PC-3 (cell line): ENCODE data around the gene FOXL3. TPM values are rescaled to one million over a fixed set of nuclear protein-coding genes. Genes with fewer than 3 reads are reported as not detected.

Experiments used
- ATAC-seq: fragments of 200-7000 bp; cut with Tn5 transposase; 2 replicates; pipeline ENCODE4 v1.9.1; 2020; ENCODE audit warnings: mild to moderate bottlenecking, moderate library complexity
- BruUV-seq: library from RNA; stranded (reverse); fragments of 400-500 nt; replicated peaks from 2 replicates; lab custom pipeline; 2021; lab: Mats Ljungman, UMichigan
- CTCF ChIA-PET: fragments of 300-600 bp; sonication (Branson Sonifier 250); formaldehyde crosslinking; loops from one replicate; lab custom pipeline; 2022; ENCODE audit warnings: antibody characterized with exemption; lab: Charles Lee
- POLR2A ChIA-PET: fragments of 300-600 bp; sonication (Branson Sonifier 250); formaldehyde crosslinking; loops from one replicate; lab custom pipeline; 2022; ENCODE audit warnings: antibody characterized with exemption; ENCODE audit not compliant: unreplicated experiment; lab: Charles Lee
- DNase-seq: peaks from one replicate; pipeline ENCODE4 v3.0.0-alpha.2; 2015
- H2AFZ ChIP-seq: fragments of 300-600 bp; sonication (generic); 2 replicates; pipeline ENCODE4 v1.6.0; 2016; ENCODE audit warnings: antibody characterized with exemption, low read length
- H3F3A ChIP-seq: fragments of 300-600 bp; sonication (generic); one replicate; pipeline ENCODE4 v1.6.0; 2017; ENCODE audit warnings: antibody characterized with exemption, low read length, control low read depth, mild to moderate bottlenecking; ENCODE audit not compliant: unreplicated experiment
- H3K27ac ChIP-seq: fragments of 300-600 bp; sonication (generic); 2 replicates; pipeline ENCODE4 v1.5.1; 2016; ENCODE audit warnings: mild to moderate bottlenecking, low read length
- H3K27me3 ChIP-seq: fragments of 300-600 bp; sonication (generic); 2 replicates; pipeline ENCODE4 v1.6.1; 2016; ENCODE audit warnings: low read length, mixed read lengths
- H3K36me3 ChIP-seq: fragments of 300-600 bp; sonication (generic); 2 replicates; pipeline ENCODE4 v1.6.1; 2016; ENCODE audit warnings: low read depth, mixed run types, low read length, mixed read lengths
- H3K4me1 ChIP-seq: fragments of 300-600 bp; sonication (generic); 2 replicates; pipeline ENCODE4 v1.5.1; 2016; ENCODE audit warnings: low read length; ENCODE audit not compliant: insufficient read depth
- H3K4me2 ChIP-seq: fragments of 300-600 bp; sonication (generic); 2 replicates; pipeline ENCODE4 v1.6.0; 2016; ENCODE audit warnings: low read length
- H3K4me3 ChIP-seq: fragments of 300-600 bp; sonication (generic); 2 replicates; pipeline ENCODE4 v1.5.1; 2016; ENCODE audit warnings: mild to moderate bottlenecking, low read length, mixed read lengths
- H3K79me2 ChIP-seq: fragments of 300-600 bp; sonication (generic); 2 replicates; pipeline ENCODE4 v1.6.1; 2017; ENCODE audit warnings: low read length, mixed read lengths
- H3K9ac ChIP-seq: fragments of 300-600 bp; sonication (generic); 2 replicates; pipeline ENCODE4 v1.6.0; 2016; ENCODE audit warnings: mild to moderate bottlenecking, low read length
- H3K9me2 ChIP-seq: fragments of 300-600 bp; sonication (generic); replicated peaks from 2 replicates; pipeline ENCODE4 v1.6.1; 2016; ENCODE audit warnings: mixed run types, low read length, mixed read lengths
- H3K9me3 ChIP-seq: fragments of 300-600 bp; sonication (generic); 2 replicates; pipeline ENCODE4 v1.6.1; 2016; ENCODE audit warnings: low read length, mixed read lengths
- H4K20me1 ChIP-seq: fragments of 300-600 bp; sonication (generic); 2 replicates; pipeline ENCODE4 v1.6.1; 2016; ENCODE audit warnings: low read length, mixed read lengths
- CTCF ChIP-seq: fragments of 300-600 bp; sonication (generic); conservative IDR thresholded peaks from 2 replicates; pipeline ENCODE4 v1.5.1; 2017; ENCODE audit warnings: antibody characterized with exemption, low read depth, mild to moderate bottlenecking, low read length
- EZH2 ChIP-seq: fragments of 300-600 bp; sonication (generic); IDR thresholded peaks from one replicate; pipeline ENCODE4 v1.6.1; 2017; ENCODE audit warnings: antibody characterized with exemption, mild to moderate bottlenecking, low read length; ENCODE audit not compliant: unreplicated experiment
- EZH2phosphoT487 ChIP-seq: fragments of 300-600 bp; sonication (generic); IDR thresholded peaks from 2 replicates; pipeline ENCODE4 v1.6.1; 2018; ENCODE audit warnings: mild to moderate bottlenecking, antibody characterized with exemption, low read length, borderline replicate concordance
- intact Hi-C: fragments of 100-400 bp; cut with micrococcal nuclease; formaldehyde crosslinking; loops from 2 replicates; pipeline ENCODE4 v1.9.0; 2023
- total RNA-seq: library from RNA; depleted of rRNA; stranded (reverse); fragments of >200 nt; gene quantifications from 2 replicates; pipeline ENCODE4 v1.2.3, GENCODE V29; 2014

The FOXL3 gene
- total RNA-seq, 1 experiment from 2014 or later = not detected

- Histone ChIP-seq H3K79me2 (no peaks in the 10 kb centered on the region), H3K9me2 (no peaks in the 10 kb centered on the region), H3F3A (no peaks in the 10 kb centered on the region), H4K20me1 (no peaks in the 10 kb centered on the region), H3K4me2 (no peak overlapping the region), H3K27ac (no peak overlapping the region), H3K9ac (no peak overlapping the region), H2AFZ (no peak overlapping the region), H3K9me3 (no peaks in the 10 kb centered on the region), H3K4me1 (no peaks in the 10 kb centered on the region), H3K27me3 (no peaks in the 10 kb centered on the region), H3K36me3 (peaks cover 4% of the 10 kb centered on the region; the same call in 1 of the 2 replicates), H3K4me3 (no peak overlapping the region)
- TF ChIP-seq CTCF (no peak), EZH2phosphoT487 (no peak), EZH2 (no peak)
- ATAC-seq (no peak), DNase-seq (no peak)
- BruUV-seq = no TSS peak
- ChIA-PET CTCF (no interaction called here), POLR2A (no interaction called here)
- intact Hi-C loops = no loop called here
Measured at GRCh38 chr7:251005-251404, 39.0 kb upstream of the FOXL3 start.

GRCh38 chr7:251446-252175 lies 38.4 kb upstream of the FOXL3 start:
- CTCF ChIA-PET = no interaction called here
- Histone ChIP-seq H3K4me1 (no peaks in the 10 kb centered on the region), H3K27me3 (no peaks in the 10 kb centered on the region), H3K4me2 (no peak overlapping the region), H3F3A (no peaks in the 10 kb centered on the region), H3K9me3 (no peaks in the 10 kb centered on the region), H3K36me3 (peaks cover 4% of the 10 kb centered on the region; the same call in 1 of the 2 replicates), H3K4me3 (no peak overlapping the region), H2AFZ (no peak overlapping the region), H3K9ac (no peak overlapping the region), H3K9me2 (no peaks in the 10 kb centered on the region), H4K20me1 (no peaks in the 10 kb centered on the region), H3K79me2 (no peaks in the 10 kb centered on the region), H3K27ac (no peak overlapping the region)
- DNase-seq = no peak
- POLR2A ChIA-PET = no interaction called here
- no peak for ATAC-seq
- intact Hi-C loops = no loop called here
- BruUV-seq = no TSS peak
- no peak for TF ChIP-seq CTCF
- no peak for TF ChIP-seq EZH2
- TF ChIP-seq EZH2phosphoT487 = no peak
